GM19468 (cell line): Measurements from ENCODE around the gene FDX1.

Experiments used
- ATAC-seq: cut with Tn5 transposase; IDR thresholded peaks from one replicate; pipeline ENCODE4 v1.9.1; 2021; ENCODE audit warnings: mild to moderate bottlenecking, moderate library complexity, moderate number of reproducible peaks; ENCODE audit not compliant: unreplicated experiment; ENCODE audit errors: extremely low read depth

Gene FDX1

GRCh38 chr11:110497231-110497978, 67.7 kb downstream of the FDX1 start:
- no peak for ATAC-seq

GRCh38 chr11:110501428-110501827, 71.7 kb downstream of the FDX1 start:
- no peak for ATAC-seq

DNA sequence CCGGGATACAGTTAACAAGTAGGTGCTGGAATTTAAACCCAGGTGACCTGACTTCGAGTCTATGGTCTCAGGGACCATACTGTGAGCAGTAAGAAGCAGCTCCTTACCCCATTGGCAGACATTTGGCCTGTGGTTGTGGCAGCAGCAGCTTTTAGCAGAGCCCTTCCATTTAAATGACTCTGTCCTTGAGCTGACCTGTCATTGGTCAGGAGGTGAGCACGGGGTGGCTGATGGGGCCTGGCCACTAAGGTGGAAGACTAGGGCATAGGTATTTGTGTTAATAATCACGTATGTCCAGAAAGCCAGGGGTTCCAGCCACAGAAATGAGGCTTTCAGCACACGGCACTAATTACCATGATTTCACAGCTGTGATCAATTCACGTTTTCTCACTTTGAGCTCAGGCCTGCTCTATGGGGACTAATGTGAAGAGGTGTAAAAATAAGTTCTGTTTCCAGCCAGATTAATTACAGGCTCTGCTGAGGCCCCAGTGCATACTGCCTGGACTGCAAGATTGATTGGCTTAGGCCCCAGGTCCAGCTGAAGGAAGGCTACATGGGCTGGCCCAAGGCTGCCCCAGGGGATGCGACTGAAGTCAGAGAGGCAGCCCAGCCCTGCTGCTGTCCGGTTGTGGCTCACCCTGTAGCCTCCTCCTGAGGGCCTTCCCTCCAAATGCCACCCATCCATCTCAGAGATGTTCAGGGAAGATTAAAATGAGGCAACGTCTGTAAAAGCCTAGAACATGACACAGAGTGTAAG, 76.0 kb downstream of the FDX1 start:
- no peak for ATAC-seq

GRCh38 chr11:110507328-110507727, 77.6 kb downstream of the FDX1 start:
- no peak for ATAC-seq

DNA sequence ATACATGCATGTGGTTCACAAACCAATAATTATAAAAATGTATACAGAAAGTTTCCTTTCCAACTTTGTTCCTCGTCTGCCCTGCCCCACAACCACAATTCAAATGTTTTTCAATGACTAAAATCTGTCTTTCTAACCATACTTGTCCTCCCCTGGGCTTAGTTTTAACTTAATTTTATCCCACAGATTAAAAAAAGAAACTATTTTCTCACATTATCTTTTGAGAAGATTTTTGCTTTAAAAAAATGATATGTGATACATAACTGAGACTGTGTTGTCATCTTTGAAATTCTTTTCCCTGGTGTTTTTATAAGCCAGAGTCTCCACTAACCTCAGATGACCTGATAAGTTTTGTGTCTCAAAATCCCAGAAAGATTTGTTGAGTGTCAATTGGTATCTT, 79.0 kb downstream of the FDX1 start:
- no peak for ATAC-seq

DNA sequence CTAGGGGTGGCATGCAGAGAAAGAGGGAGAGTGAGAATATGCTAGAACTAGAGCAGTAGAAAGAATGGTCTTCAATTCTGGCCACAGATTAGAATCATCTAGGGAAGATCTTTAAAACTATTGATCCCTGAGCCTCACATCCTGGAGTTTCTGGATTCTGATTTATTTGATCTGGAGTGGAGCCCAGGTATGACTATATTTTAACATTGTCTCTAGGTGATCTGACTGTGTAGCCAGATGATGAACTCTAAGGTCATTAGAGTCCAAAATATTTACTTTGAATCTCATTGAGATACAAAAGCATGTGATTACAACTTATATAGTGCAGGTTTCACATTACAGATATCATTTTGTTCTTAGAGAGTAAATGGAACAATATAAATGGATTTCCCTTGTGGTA, 79.7 kb downstream of the FDX1 start:
- ATAC-seq, result no peak

DNA sequence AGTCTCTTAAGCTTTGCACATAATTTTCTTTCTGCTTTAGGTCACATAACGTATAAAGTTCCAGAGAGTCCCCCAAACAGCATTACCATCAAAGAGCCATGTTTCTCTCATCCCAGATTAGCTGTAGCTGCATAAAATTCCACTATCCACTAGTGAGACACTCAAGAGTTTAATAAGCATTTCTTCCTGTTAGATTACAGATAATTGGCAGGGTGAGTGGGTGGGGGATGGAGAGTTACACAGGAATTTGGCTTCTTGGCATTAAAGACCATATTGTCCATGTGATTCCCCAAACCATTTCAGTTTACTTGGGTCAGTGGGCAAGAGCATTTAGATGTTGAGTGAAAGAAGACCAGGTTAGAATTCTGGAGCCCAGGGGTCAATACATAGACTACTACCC, 82.3 kb downstream of the FDX1 start:
- ATAC-seq, result no peak

- no peak for ATAC-seq
Observed at GRCh38 chr11:110513259-110513801, 83.6 kb downstream of the FDX1 start.

GRCh38 chr11:110513846-110514437, 84.2 kb downstream of the FDX1 start:
- ATAC-seq, result no peak
